Endothelial cell of umbilical vein (primary cell): ENCODE results near the gene TRIP11.
"Not testable (repeated sequence)": the region's sequence is repeated elsewhere in the genome, so short reads cannot be mapped to it uniquely, and the experiment has no call there.

Source experiments
- EZH2 ChIP-seq: IDR thresholded peaks from 2 replicates; pipeline ENCODE4 v1.6.1; 2012; ENCODE audit warnings: borderline replicate concordance, low read depth, mild to moderate bottlenecking, moderate library complexity, low read length, inconsistent platforms; ENCODE audit not compliant: severe bottlenecking
- GATA2 ChIP-seq: IDR thresholded peaks from 2 replicates; pipeline ENCODE4 v1.7.0; 2011; ENCODE audit warnings: low read depth, mild to moderate bottlenecking, moderate library complexity, mixed read lengths, low read length; ENCODE audit not compliant: insufficient read length, insufficient read depth
- MAX ChIP-seq: IDR thresholded peaks from 2 replicates; pipeline ENCODE4 v1.6.1; 2011; ENCODE audit not compliant: insufficient read depth, insufficient read length
- POLR2A ChIP-seq: IDR thresholded peaks from 2 replicates; pipeline ENCODE4 v1.6.1; 2012; ENCODE audit warnings: low read depth, mild to moderate bottlenecking, control low read depth, low read length
- POLR2AphosphoS5 ChIP-seq: IDR thresholded peaks from 2 replicates; pipeline ENCODE4 v1.6.1; 2012; ENCODE audit warnings: low read depth, mild to moderate bottlenecking, control low read depth, low read length, moderate library complexity; ENCODE audit not compliant: insufficient read depth
- TF ChIP-seq, protein P1 (sequence below), 2 donors: IDR thresholded peaks; 1 replicate in 1 of 2; 2 replicates in 1 of 2; pipeline ENCODE4 v1.5.1; 2011; ENCODE audit warnings: low read length in 2 of 2, mild to moderate bottlenecking in 2 of 2, moderate library complexity in 2 of 2, control low read depth in 1 of 2, inconsistent platforms in 1 of 2, low read depth in 1 of 2; ENCODE audit not compliant: insufficient read depth in 1 of 2; ENCODE audit errors: extremely low read depth in 1 of 2

DNA sequence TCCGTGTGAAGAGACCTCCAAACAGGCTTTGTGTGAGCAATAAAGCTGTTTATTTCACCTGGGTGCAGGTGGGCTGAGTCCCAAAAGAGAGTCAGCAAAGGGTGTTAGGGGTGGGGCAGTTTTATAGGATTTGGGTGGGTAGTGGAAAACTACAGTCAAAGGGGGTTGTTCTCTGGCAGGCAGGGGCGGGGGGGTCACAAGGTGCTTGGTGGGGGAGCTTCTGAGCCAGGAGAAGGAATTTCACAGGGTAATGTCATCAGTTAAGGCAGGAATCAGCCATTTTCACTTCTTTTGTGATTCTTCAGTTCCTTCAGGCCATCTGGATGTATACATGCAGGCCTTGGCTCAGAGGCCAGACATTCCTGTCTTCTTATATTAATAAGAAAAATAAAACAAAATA, 1.9 kb upstream of the TRIP11 start:
- TF ChIP-seq, protein P1, sequence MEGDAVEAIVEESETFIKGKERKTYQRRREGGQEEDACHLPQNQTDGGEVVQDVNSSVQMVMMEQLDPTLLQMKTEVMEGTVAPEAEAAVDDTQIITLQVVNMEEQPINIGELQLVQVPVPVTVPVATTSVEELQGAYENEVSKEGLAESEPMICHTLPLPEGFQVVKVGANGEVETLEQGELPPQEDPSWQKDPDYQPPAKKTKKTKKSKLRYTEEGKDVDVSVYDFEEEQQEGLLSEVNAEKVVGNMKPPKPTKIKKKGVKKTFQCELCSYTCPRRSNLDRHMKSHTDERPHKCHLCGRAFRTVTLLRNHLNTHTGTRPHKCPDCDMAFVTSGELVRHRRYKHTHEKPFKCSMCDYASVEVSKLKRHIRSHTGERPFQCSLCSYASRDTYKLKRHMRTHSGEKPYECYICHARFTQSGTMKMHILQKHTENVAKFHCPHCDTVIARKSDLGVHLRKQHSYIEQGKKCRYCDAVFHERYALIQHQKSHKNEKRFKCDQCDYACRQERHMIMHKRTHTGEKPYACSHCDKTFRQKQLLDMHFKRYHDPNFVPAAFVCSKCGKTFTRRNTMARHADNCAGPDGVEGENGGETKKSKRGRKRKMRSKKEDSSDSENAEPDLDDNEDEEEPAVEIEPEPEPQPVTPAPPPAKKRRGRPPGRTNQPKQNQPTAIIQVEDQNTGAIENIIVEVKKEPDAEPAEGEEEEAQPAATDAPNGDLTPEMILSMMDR (IDR thresholded peaks at IDR 0.05; ENCODE audit: extremely low read depth in 1 of 2, insufficient read depth in 1 of 2, low read depth in 1 of 2, low read length in 2 of 2): not testable (repeated sequence)
- TF ChIP-seq POLR2A, EZH2, POLR2AphosphoS5, GATA2, MAX: not testable (repeated sequence)
